Measurements from ENCODE around the gene USF3.

The USF3 gene

GRCh38 chr3:113695786-113696645, at the start of gene USF3:
Gene USF3, minus strand, starts transcription at chr3:113696642. Its CDS starts 21,764 bp downstream, at chr3:113674878.
- TF ChIP-seq Cebpa-rat (IDR thresholded peaks at IDR 0.05), result no peak
- Histone ChIP-seq H3K4me1 (peaks cover 20 to 39% (median 27%) of the 10 kb centered on the region in 10 experiments), H3K9ac (peak within 1 kb of the TSS; percentile 87 to 96 (median 90)), H3K27me3 (peaks cover 15 to 22% (median 18%) of the 10 kb centered on the region in 11 experiments), H4K20me1 (peaks cover 0 to 15% (median 0%) of the 10 kb centered on the region in 11 experiments; a peak in 5 of 22 replicates), H3K4me3 (peak within 1 kb of the TSS; percentile 61 to 86 (median 76)), H3K9me3 (replicated peaks in 1 of 11) (no peaks in the 10 kb centered on the region), H3K36me3 (peaks cover 0 to 8% (median 0%) of the 10 kb centered on the region in 11 experiments; a peak in 3 of 22 replicates), H3K27ac (peak within 1 kb of the TSS; percentile 84 to 96 (median 90)), H3K4me2 (peak within 1 kb of the TSS; percentile 83 to 93 (median 91))

GRCh38 chr3:113745756-113746547, 49.5 kb upstream of the USF3 start, which contains the start of gene NAA50:
Gene NAA50, minus strand, starts transcription at chr3:113746249. Its CDS starts 300 bp downstream, at chr3:113745949.
- H3K4me2 ChIP-seq, result peak within 1 kb of the TSS; percentile 88 to 99 (median 96)
- peaks cover 40 to 68% (median 41%) of the 10 kb centered on the region in 11 experiments; a peak in 21 of 22 replicates for H4K20me1 ChIP-seq
- peaks cover 0 to 26% (median 7%) of the 10 kb centered on the region in 11 experiments; a peak in 7 of 22 replicates for H3K36me3 ChIP-seq
- no peaks in the 10 kb centered on the region for H3K9me3 ChIP-seq (replicated peaks in 1 of 11)
- H3K27ac ChIP-seq, result peak within 1 kb of the TSS; percentile 96 to 100 (median 98)
- peak within 1 kb of the TSS; percentile 73 to 97 (median 88) for H3K4me3 ChIP-seq
- no peaks in the 10 kb centered on the region for H3K27me3 ChIP-seq
- peaks cover 43 to 69% (median 57%) of the 10 kb centered on the region in 10 experiments for H3K4me1 ChIP-seq
- H3K9ac ChIP-seq, result peak within 1 kb of the TSS; percentile 89 to 99 (median 96)
- TF ChIP-seq Cebpa-rat (IDR thresholded peaks at IDR 0.05), result no peak

- Histone ChIP-seq H3K27ac (peak overlapping the region; percentile 96 to 100 (median 98)), H3K27me3 (no peaks in the 10 kb centered on the region), H3K9me3 (replicated peaks in 1 of 11) (no peaks in the 10 kb centered on the region), H4K20me1 (peaks cover 48 to 68% (median 49%) of the 10 kb centered on the region in 11 experiments; a peak in 21 of 22 replicates), H3K4me3 (peak overlapping the region; percentile 73 to 97 (median 88)), H3K4me2 (peak overlapping the region; percentile 84 to 99 (median 90)), H3K4me1 (peaks cover 43 to 67% (median 59%) of the 10 kb centered on the region in 10 experiments), H3K36me3 (peaks cover 0 to 27% (median 9%) of the 10 kb centered on the region in 11 experiments; a peak in 7 of 22 replicates), H3K9ac (peak overlapping the region; percentile 89 to 99 (median 96))
- TF ChIP-seq Cebpa-rat (IDR thresholded peaks at IDR 0.05), result no peak
These were observed 48.7 kb upstream of the USF3 start for GRCh38 chr3:113744941-113745755.

GRCh38 chr3:113743006-113743630, 46.7 kb upstream of the USF3 start:
- H3K9me3 ChIP-seq (replicated peaks in 1 of 11), result no peaks in the 10 kb centered on the region
- H3K9ac ChIP-seq, result peak overlapping the region in 8 of 11 experiments; percentile 11 to 99 (median 96); a peak in 7 of 22 replicates
- peak overlapping the region in 1 of 11 experiments; percentile 100; a peak in 1 of 22 replicates for H3K27ac ChIP-seq
- H3K36me3 ChIP-seq, result peaks cover 0 to 27% (median 9%) of the 10 kb centered on the region in 11 experiments; a peak in 7 of 22 replicates
- no peak for TF ChIP-seq Cebpa-rat (IDR thresholded peaks at IDR 0.05)
- peak overlapping the region in 5 of 10 experiments; percentile 77 to 97 (median 91); a peak in 8 of 20 replicates for H3K4me3 ChIP-seq
- H3K4me2 ChIP-seq, result peak overlapping the region; percentile 84 to 99 (median 90); a peak in 21 of 22 replicates
- no peaks in the 10 kb centered on the region for H3K27me3 ChIP-seq
- peaks cover 64 to 75% (median 69%) of the 10 kb centered on the region in 11 experiments; a peak in 21 of 22 replicates for H4K20me1 ChIP-seq
- H3K4me1 ChIP-seq, result peaks cover 30 to 54% (median 44%) of the 10 kb centered on the region in 10 experiments

GRCh38 chr3:113741620-113742019, 45.2 kb upstream of the USF3 start:
- Histone ChIP-seq H3K36me3 (peaks cover 0 to 27% (median 9%) of the 10 kb centered on the region in 11 experiments; a peak in 7 of 22 replicates), H3K4me1 (peaks cover 34 to 58% (median 48%) of the 10 kb centered on the region in 10 experiments), H3K9ac (no peak overlapping the region), H4K20me1 (peaks cover 79 to 90% (median 84%) of the 10 kb centered on the region in 11 experiments; a peak in 21 of 22 replicates), H3K9me3 (replicated peaks in 1 of 11) (no peaks in the 10 kb centered on the region), H3K27ac (no peak overlapping the region), H3K27me3 (no peaks in the 10 kb centered on the region), H3K4me2 (peak overlapping the region in 6 of 11 experiments; percentile 5 to 96 (median 28); a peak in 6 of 22 replicates), H3K4me3 (no peak overlapping the region)
- TF ChIP-seq Cebpa-rat (IDR thresholded peaks at IDR 0.05), result no peak

- H3K27me3 ChIP-seq, result no peaks in the 10 kb centered on the region
- no peak overlapping the region for H3K9ac ChIP-seq
- H3K27ac ChIP-seq, result no peak overlapping the region
- H3K4me1 ChIP-seq, result peaks cover 34 to 61% (median 49%) of the 10 kb centered on the region in 10 experiments
- H3K4me2 ChIP-seq, result peak overlapping the region in 6 of 11 experiments; percentile 5 to 96 (median 28); a peak in 3 of 22 replicates
- peaks cover 0 to 27% (median 9%) of the 10 kb centered on the region in 11 experiments; a peak in 7 of 22 replicates for H3K36me3 ChIP-seq
- peaks cover 85 to 96% (median 89%) of the 10 kb centered on the region in 11 experiments; a peak in 21 of 22 replicates for H4K20me1 ChIP-seq
- no peaks in the 10 kb centered on the region for H3K9me3 ChIP-seq (replicated peaks in 1 of 11)
- no peak for TF ChIP-seq Cebpa-rat (IDR thresholded peaks at IDR 0.05)
- H3K4me3 ChIP-seq, result no peak overlapping the region
These were observed 44.6 kb upstream of the USF3 start for GRCh38 chr3:113741086-113741485.

GRCh38 chr3:113736548-113737089, 40.2 kb upstream of the USF3 start:
- Histone ChIP-seq H3K4me1 (peaks cover 13 to 30% (median 19%) of the 10 kb centered on the region in 10 experiments; a peak in 19 of 20 replicates), H3K4me2 (peak overlapping the region in 6 of 11 experiments; percentile 0 to 38 (median 10); a peak in 5 of 22 replicates), H3K9ac (peak overlapping the region in 6 of 11 experiments; percentile 14 to 30 (median 27); a peak in 5 of 22 replicates)

More at GRCh38 chr3:113736548-113737089, 40.2 kb upstream of the USF3 start:
- Histone ChIP-seq H3K27ac (peak overlapping the region in 4 of 11 experiments; percentile 2 to 45 (median 15); a peak in 5 of 22 replicates), H3K4me3 (no peak overlapping the region), H4K20me1 (peaks cover 95 to 100% (median 100%) of the 10 kb centered on the region in 11 experiments), H3K27me3 (no peaks in the 10 kb centered on the region), H3K36me3 (peaks cover 3 to 54% (median 34%) of the 10 kb centered on the region in 11 experiments; a peak in 19 of 22 replicates), H3K9me3 (replicated peaks in 1 of 11) (no peaks in the 10 kb centered on the region)
- TF ChIP-seq Cebpa-rat (IDR thresholded peaks at IDR 0.05), result no peak
